LNCAP (cell line): ENCODE results near the gene RASSF10.

Source experiments
- TF ChIP-seq, protein P1 (sequence below): fragments of 450-650 bp; IDR thresholded peaks from 2 replicates; pipeline ENCODE4 v1.5.1; 2017; ENCODE audit warnings: mild to moderate bottlenecking

Gene RASSF10

DNA sequence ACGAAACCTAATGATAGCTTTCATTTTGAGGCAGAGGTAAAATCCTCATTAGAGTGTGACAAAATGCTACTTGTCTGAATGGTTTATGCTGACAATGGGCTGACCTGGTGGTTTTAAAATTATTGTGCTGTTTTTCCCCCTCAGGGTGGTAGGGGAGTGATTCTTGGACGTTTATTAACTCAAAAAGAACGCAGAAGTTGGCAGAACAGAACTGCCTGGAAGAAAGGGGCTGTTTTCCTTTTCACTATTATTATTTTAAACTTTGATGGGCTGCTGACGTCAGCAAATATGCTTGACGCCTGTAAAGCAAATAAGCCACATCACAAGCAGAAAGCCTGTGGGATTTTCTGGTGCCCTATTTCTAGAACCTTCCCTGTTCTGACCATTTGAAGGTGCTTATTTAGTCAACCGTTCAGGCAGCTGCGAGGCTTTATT, 4.0 kb downstream of the RASSF10 start:
- TF ChIP-seq, protein P1, sequence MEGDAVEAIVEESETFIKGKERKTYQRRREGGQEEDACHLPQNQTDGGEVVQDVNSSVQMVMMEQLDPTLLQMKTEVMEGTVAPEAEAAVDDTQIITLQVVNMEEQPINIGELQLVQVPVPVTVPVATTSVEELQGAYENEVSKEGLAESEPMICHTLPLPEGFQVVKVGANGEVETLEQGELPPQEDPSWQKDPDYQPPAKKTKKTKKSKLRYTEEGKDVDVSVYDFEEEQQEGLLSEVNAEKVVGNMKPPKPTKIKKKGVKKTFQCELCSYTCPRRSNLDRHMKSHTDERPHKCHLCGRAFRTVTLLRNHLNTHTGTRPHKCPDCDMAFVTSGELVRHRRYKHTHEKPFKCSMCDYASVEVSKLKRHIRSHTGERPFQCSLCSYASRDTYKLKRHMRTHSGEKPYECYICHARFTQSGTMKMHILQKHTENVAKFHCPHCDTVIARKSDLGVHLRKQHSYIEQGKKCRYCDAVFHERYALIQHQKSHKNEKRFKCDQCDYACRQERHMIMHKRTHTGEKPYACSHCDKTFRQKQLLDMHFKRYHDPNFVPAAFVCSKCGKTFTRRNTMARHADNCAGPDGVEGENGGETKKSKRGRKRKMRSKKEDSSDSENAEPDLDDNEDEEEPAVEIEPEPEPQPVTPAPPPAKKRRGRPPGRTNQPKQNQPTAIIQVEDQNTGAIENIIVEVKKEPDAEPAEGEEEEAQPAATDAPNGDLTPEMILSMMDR = no peak

DNA sequence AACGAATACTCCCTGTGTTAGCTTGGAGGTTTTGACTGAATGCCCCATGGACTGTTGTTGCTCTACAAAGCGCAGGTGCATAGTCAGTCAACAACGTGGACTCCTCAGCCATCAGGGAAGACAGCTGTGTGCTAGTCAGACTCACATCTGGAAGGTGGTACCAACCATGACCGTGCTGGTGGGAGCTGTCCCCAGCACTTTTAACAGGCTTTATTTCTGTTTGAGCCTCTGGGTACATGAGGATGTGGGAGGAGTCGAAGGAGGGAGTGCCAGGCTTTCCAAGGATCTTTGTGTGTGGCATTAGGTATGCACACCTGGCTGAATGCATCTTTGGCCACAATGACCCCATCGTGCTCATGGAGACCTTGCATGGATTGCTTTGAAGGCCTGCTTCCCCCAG, 6.6 kb downstream of the RASSF10 start:
- TF ChIP-seq, protein P1 = no peak

DNA sequence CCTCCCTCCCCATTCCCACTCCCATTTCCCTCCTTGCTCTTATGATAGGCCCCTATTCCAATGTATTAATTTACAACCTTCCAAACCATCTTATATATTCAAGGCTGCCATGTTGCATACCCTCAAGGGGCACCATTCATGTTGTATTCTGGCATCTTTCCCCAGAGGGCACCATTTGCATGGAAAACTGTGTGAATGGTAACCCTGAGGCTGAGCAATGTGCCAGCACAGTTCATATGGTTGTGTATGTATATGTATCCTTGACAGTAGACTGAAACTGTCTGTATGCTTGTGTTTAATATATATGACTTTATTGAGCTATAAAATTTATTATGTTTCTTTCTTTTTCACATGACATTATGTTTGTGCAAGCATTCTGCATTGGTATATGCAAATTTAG, 7.3 kb downstream of the RASSF10 start:
- TF ChIP-seq, protein P1 = no peak; the same call in 1 of the 2 replicates

- TF ChIP-seq, protein P1 = no peak
Measured at GRCh38 chr11:13019313-13019712, 10.2 kb downstream of the RASSF10 start.

- TF ChIP-seq, protein P1 = no peak
Measured at GRCh38 chr11:13023423-13023822, 14.3 kb downstream of the RASSF10 start.

- TF ChIP-seq, protein P1 = no peak
Measured at GRCh38 chr11:13026722-13027121, 17.6 kb downstream of the RASSF10 start.

DNA sequence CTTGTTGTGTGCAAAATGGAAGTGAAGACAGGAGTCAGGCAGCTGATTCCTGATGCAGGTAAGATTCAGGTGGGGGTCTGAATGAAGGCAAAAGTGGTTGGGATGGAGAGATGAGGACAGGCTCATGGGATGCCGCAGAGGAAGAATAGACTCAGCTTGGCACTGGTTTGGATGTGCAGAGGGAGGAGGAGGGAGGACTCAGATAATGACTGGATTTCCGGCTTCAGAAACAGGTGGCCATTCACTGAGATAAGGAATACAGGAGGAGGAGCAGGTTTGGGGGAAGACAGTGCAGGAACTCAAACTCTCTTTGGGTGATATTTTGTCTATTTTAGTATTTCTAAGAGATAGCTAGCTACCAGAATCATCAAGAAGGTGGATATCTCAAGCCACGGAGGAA, 19.2 kb downstream of the RASSF10 start:
- TF ChIP-seq, protein P1 = no peak

DNA sequence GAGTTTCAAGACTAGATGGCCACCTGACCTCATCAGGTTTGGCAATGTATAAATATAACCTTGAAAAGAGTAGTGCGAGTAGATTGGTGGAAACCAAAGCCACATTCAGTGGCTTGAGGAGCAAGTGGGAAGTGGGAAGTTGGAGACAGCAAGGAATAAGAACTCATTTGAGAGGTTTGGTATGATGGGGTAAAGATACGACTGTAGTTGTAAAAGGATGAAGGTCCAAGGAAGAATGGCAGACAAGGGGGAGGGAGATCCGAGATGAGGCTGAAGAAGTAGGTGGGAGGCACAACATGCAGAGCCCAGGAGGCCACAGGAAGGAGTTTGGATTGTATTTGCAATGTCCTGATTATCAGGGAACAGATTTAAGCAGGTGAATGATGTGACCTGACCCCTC, 20.8 kb downstream of the RASSF10 start:
- TF ChIP-seq, protein P1 = no peak
